ENCODE results near the gene COPZ2. TPM values are rescaled to one million over a fixed set of nuclear protein-coding genes. Genes with fewer than 3 reads are reported as not detected.
A peak's percentile ranks its signal among the peaks of the same experiment; 100 is the strongest.

COPZ2 gene
- total RNA-seq, 1 experiment from 2014 or later: 1.2 TPM

DNA sequence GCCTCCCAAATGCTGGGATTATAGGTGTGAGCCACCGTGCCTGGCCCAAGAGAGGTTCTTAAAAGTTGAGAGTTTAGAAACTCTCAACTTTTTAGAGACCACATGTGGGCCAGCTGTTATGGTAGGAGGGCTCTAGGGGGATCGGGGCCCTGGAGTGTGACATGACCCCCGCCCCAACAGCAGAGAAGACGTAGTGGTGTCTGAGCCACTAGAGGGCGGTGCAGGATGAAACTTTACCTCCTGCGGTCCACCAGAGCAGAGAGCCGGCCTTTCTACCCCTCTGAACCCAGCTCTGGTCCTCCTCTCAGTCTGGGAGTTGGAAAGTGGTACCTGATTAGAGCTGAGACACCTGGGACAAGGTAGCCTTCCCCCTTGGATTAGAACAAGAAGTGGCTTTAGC lies 59.3 kb downstream of the COPZ2 start:
- TF ChIP-seq, protein P1, sequence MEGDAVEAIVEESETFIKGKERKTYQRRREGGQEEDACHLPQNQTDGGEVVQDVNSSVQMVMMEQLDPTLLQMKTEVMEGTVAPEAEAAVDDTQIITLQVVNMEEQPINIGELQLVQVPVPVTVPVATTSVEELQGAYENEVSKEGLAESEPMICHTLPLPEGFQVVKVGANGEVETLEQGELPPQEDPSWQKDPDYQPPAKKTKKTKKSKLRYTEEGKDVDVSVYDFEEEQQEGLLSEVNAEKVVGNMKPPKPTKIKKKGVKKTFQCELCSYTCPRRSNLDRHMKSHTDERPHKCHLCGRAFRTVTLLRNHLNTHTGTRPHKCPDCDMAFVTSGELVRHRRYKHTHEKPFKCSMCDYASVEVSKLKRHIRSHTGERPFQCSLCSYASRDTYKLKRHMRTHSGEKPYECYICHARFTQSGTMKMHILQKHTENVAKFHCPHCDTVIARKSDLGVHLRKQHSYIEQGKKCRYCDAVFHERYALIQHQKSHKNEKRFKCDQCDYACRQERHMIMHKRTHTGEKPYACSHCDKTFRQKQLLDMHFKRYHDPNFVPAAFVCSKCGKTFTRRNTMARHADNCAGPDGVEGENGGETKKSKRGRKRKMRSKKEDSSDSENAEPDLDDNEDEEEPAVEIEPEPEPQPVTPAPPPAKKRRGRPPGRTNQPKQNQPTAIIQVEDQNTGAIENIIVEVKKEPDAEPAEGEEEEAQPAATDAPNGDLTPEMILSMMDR (IDR thresholded peaks at IDR 0.05; ENCODE audit: unreplicated experiment): peak; percentile 89
- Mint-ChIP-seq H3K4me3 (ENCODE audit: low read depth, unreplicated experiment) (no peak overlapping the region), H3K9me3 (ENCODE audit: low read depth, unreplicated experiment) (no peaks in the 10 kb centered on the region), H3K4me1 (ENCODE audit: low read depth, unreplicated experiment) (no peaks in the 10 kb centered on the region), H3K27ac (ENCODE audit: unreplicated experiment) (no peak overlapping the region), H3K27me3 (ENCODE audit: unreplicated experiment) (no peaks in the 10 kb centered on the region), H3K36me3 (ENCODE audit: insufficient read depth, unreplicated experiment) (peaks cover 69% of the 10 kb centered on the region)
- CTCF ChIA-PET: interaction anchor here (0.8 to 2.3 kb wide), 7 partner anchors 11 to 42 kb away, joined by 3 to 32 read pairs (median 5); no protein-coding TSS in a partner anchor
- BruUV-seq (replicated peaks): no TSS peak
- intact Hi-C loops (cut with micrococcal nuclease; ENCODE audit: unreplicated experiment): loop anchor here (1.0 kb wide), 1 partner anchor 40 kb away; no protein-coding TSS in a partner anchor
- peak; percentile 68 for DNase-seq

Small RNA genes within 50 kb of the gene (microRNA-seq; reads per million reads assigned to microRNA genes)
- gene MIR152: 44.0 reads per million, percentile 54 among the genes with 10 or more reads in this experiment

Other genes starting within 250 kb of the COPZ2 start
- gene OSBPL7, start 216.0 kb downstream of the COPZ2 start, total RNA-seq (2022): 58.3 and 58.4 TPM in 2 replicates
- gene MRPL10, start 206.3 kb downstream of the COPZ2 start, total RNA-seq (2022): 70.2 and 84.1 TPM in 2 replicates
- gene LRRC46, start 206.1 kb downstream of the COPZ2 start, total RNA-seq (2022): 2.9 and 4.0 TPM in 2 replicates
- 34.8 and 37.0 TPM in 2 replicates for gene SCRN2, start 196.5 kb downstream of the COPZ2 start, total RNA-seq (2022)
- 1.1 and 1.2 TPM in 2 replicates for gene SP6, start 186.6 kb downstream of the COPZ2 start, total RNA-seq (2022)
- 21.5 and 22.4 TPM in 2 replicates for gene SP2, start 141.6 kb downstream of the COPZ2 start, total RNA-seq (2022)
- gene PNPO, start 96.2 kb downstream of the COPZ2 start, total RNA-seq (2022): 88.0 and 98.5 TPM in 2 replicates
- 30.2 and 49.1 TPM in 2 replicates for gene PRR15L, start 79.9 kb downstream of the COPZ2 start, total RNA-seq (2022)
- 431 and 457 TPM in 2 replicates for gene CDK5RAP3, start 66.7 kb downstream of the COPZ2 start, total RNA-seq (2022)
- gene NFE2L1, start 10.6 kb upstream of the COPZ2 start, total RNA-seq (2022): 216 and 247 TPM in 2 replicates
- 111 and 126 TPM in 2 replicates for gene CBX1, start 63.7 kb upstream of the COPZ2 start, total RNA-seq (2022)
- gene SNX11, start 70.0 kb upstream of the COPZ2 start, total RNA-seq (2022): 29.4 and 37.1 TPM in 2 replicates

Measured in Calu3 (cell line).